Activated CD8-positive, alpha-beta T cell treated with anti-CD3 and anti-CD28 coated beads for 36 hours (primary cell): ENCODE measurements around the gene TRIM27. TPM values are rescaled to one million over a fixed set of nuclear protein-coding genes. Genes with fewer than 3 reads are reported as not detected.
A peak's percentile ranks its signal among the peaks of the same experiment; 100 is the strongest.
"Not testable (repeated sequence)": the region's sequence is repeated elsewhere in the genome, so short reads cannot be mapped to it uniquely, and the experiment has no call there.

Experiments used
- ATAC-seq: fragments of 200-7000 bp; cut with Tn5 transposase; one replicate; pipeline ENCODE4 v1.10.0; 2021; ENCODE audit warnings: mild to moderate bottlenecking, moderate library complexity
- CTCF ChIA-PET: fragments of 350-600 bp; sonication (Branson Sonifier 250); formaldehyde crosslinking; loops from one replicate; lab custom pipeline; 2021; ENCODE audit warnings: antibody characterized with exemption; lab: Charles Lee
- POLR2A ChIA-PET: fragments of 350-600 bp; sonication (Branson Sonifier 250); formaldehyde crosslinking; loops from one replicate; lab custom pipeline; 2021; ENCODE audit warnings: antibody characterized with exemption; lab: Charles Lee
- DNase-seq: peaks from one replicate; pipeline ENCODE4 v3.0.0-alpha.2; 2020
- H3K27ac Mint-ChIP-seq: one replicate; pipeline ENCODE4 v1.8.0; 2021; ENCODE audit warnings: mild to moderate bottlenecking, mixed read lengths
- H3K27me3 Mint-ChIP-seq: one replicate; pipeline ENCODE4 v1.8.0; 2021; ENCODE audit warnings: mixed read lengths
- H3K36me3 Mint-ChIP-seq: one replicate; pipeline ENCODE4 v1.8.0; 2021; ENCODE audit warnings: low read depth, mixed read lengths
- H3K4me1 Mint-ChIP-seq: one replicate; pipeline ENCODE4 v1.8.0; 2021; ENCODE audit warnings: low read depth, mixed read lengths
- H3K4me3 Mint-ChIP-seq: one replicate; pipeline ENCODE4 v1.8.0; 2021; ENCODE audit warnings: mild to moderate bottlenecking, moderate library complexity, mixed read lengths
- H3K9me3 Mint-ChIP-seq: one replicate; pipeline ENCODE4 v1.8.0; 2021; ENCODE audit warnings: mixed read lengths
- intact Hi-C: fragments of 100-400 bp; cut with micrococcal nuclease; formaldehyde crosslinking; loops from one replicate; pipeline ENCODE4 v1.10.0; 2022
- total RNA-seq, 2 experiments: library from RNA; stranded (reverse); gene quantifications; one replicate each; pipeline ENCODE4 v1.2.3, GENCODE V29; 2021
- TF ChIP-seq, protein P1 (sequence below): fragments of 200-600 bp; IDR thresholded peaks from one replicate; pipeline ENCODE4 v1.8.0; 2022; ENCODE audit warnings: antibody characterized with exemption, mild to moderate bottlenecking

The TRIM27 gene
- total RNA-seq, 2 experiments from 2014 or later: 45.6 to 46.4 TPM

DNA sequence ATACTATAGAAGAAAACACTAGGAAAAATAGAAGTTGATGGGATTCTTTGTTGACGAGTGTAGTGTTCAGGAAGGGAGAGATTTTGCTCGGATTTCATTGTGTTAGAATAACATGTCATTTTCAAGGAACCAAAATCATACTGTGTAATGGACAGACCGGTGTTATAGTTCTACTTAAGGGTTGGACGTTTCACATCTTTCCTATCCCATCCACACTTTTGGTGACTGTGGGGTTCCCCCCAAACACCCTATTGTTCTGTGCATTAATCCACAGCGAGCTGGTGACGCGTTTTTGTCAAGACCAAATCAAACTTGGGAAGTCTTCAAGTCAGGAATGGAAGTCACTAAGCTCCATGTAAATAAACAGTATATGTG is 43.3 kb downstream of the TRIM27 start:
- peaks cover 3% of the 10 kb centered on the region for H3K36me3 Mint-ChIP-seq
- no peak for DNase-seq
- peaks cover 1% of the 10 kb centered on the region for H3K27me3 Mint-ChIP-seq
- peak overlapping the region; percentile 77 for H3K27ac Mint-ChIP-seq
- intact Hi-C loops: no loop called here
- ChIA-PET POLR2A (interaction anchor here (0.7 to 9.2 kb wide), 2 partner anchors 15 to 38 kb away, joined by 3 to 62 read pairs; no protein-coding TSS in a partner anchor), CTCF (interaction anchor here (2.0 to 2.4 kb wide), 2 partner anchors 43 to 135 kb away, joined by 6 to 11 read pairs; no protein-coding TSS in a partner anchor)
- TF ChIP-seq, protein P1, sequence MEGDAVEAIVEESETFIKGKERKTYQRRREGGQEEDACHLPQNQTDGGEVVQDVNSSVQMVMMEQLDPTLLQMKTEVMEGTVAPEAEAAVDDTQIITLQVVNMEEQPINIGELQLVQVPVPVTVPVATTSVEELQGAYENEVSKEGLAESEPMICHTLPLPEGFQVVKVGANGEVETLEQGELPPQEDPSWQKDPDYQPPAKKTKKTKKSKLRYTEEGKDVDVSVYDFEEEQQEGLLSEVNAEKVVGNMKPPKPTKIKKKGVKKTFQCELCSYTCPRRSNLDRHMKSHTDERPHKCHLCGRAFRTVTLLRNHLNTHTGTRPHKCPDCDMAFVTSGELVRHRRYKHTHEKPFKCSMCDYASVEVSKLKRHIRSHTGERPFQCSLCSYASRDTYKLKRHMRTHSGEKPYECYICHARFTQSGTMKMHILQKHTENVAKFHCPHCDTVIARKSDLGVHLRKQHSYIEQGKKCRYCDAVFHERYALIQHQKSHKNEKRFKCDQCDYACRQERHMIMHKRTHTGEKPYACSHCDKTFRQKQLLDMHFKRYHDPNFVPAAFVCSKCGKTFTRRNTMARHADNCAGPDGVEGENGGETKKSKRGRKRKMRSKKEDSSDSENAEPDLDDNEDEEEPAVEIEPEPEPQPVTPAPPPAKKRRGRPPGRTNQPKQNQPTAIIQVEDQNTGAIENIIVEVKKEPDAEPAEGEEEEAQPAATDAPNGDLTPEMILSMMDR: no peak
- H3K9me3 Mint-ChIP-seq: peaks cover 3% of the 10 kb centered on the region
- H3K4me1 Mint-ChIP-seq: peaks cover 39% of the 10 kb centered on the region
- peak overlapping the region; percentile 81 for H3K4me3 Mint-ChIP-seq
- ATAC-seq: no peak

DNA sequence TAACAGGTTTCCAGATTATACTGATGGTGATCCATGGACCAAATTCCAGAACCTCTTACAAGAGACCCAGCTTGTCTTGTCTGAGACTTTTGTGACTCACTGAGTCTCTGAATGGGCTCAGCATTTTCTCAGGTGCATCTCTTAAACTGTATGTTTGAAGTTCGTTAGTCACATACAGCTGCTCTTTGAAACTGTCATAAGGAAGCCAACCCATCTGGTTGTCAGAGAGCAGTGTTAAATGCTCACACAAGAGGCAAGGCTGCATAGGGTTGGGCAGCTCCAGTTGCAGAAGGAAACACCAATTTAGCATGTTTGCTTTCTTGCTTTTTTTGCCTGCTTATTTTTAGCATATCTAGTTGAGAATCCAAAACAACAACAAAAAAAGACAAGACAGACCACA is 47.1 kb downstream of the TRIM27 start:
- intact Hi-C loops: no loop called here
- Mint-ChIP-seq H3K27ac (no peak overlapping the region), H3K36me3 (peaks cover 3% of the 10 kb centered on the region), H3K27me3 (peaks cover 1% of the 10 kb centered on the region), H3K4me1 (peaks cover 15% of the 10 kb centered on the region), H3K9me3 (peaks cover 3% of the 10 kb centered on the region), H3K4me3 (no peak overlapping the region)
- DNase-seq (no peak), ATAC-seq (peak; percentile 53)
- TF ChIP-seq, protein P1: no peak
- ChIA-PET CTCF (interaction anchor here (1.1 to 1.4 kb wide), 2 partner anchors 11 to 45 kb away, joined by 3 read pairs; no protein-coding TSS in a partner anchor), POLR2A (no interaction called here)

- ChIA-PET CTCF (interaction anchor here (1.0 to 1.4 kb wide), 2 partner anchors 9 to 19 kb away, joined by 3 to 5 read pairs; no protein-coding TSS in a partner anchor), POLR2A (interaction anchor here (1.1 to 1.7 kb wide), 2 partner anchors 9 kb away, joined by 6 to 7 read pairs; no protein-coding TSS in a partner anchor)
- no peak overlapping the region for H3K4me3 Mint-ChIP-seq
- TF ChIP-seq, protein P1: no peak
- H3K9me3 Mint-ChIP-seq: no peaks in the 10 kb centered on the region
- H3K4me1 Mint-ChIP-seq: peaks cover 4% of the 10 kb centered on the region
- H3K27me3 Mint-ChIP-seq: no peaks in the 10 kb centered on the region
- DNase-seq: no peak
- no peaks in the 10 kb centered on the region for H3K36me3 Mint-ChIP-seq
- no peak for ATAC-seq
- H3K27ac Mint-ChIP-seq: no peak overlapping the region
- intact Hi-C loops: no loop called here
These were observed 48.5 kb downstream of the TRIM27 start for GRCh38 chr6:28875191-28875747.

DNA sequence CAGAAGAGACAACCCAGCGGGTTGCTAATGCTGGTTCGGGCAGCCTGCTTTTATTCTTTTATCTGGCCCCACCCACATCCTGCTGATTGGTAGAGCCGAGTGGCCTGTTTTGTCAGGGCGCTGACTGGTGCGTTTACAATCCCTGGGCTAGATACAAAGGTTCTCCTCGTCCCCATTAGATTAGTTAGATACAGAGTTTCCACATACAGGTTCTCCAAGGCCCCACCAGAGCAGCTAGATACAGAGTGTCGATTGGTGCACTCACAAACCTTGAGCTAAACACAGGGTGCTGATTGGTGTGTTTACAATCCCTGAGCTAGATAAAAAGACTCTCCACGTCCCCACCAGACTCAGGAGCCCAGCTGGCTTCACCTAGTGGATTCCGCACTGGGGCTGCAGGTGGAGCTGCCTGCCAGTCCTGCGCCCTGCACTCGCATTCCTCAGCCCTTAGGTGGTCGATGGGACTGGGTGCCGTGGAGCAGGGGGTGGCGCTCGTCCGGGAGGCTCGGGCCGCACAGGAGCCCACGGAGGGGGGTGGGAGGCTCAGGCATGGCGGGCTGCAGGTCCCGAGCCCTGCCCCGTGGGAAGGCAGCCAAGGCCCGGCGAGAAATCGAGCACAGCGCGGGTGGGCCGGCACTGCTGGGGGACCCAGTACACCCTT is 51.5 kb downstream of the TRIM27 start:
- not testable (repeated sequence) for ATAC-seq

GRCh38 chr6:28871335-28872156 is 52.2 kb downstream of the TRIM27 start:
- CTCF ChIA-PET: no interaction called here
- H3K36me3 Mint-ChIP-seq: no peaks in the 10 kb centered on the region
- intact Hi-C loops: no loop called here

More for the DNA sequence above, 51.5 kb downstream of the TRIM27 start:
- intact Hi-C loops, CTCF ChIA-PET, H3K27ac Mint-ChIP-seq, DNase-seq, H3K9me3 Mint-ChIP-seq, H3K4me1 Mint-ChIP-seq, H3K36me3 Mint-ChIP-seq, H3K4me3 Mint-ChIP-seq, H3K27me3 Mint-ChIP-seq: not testable (repeated sequence)
- POLR2A ChIA-PET: interaction anchor here (0.7 to 1.0 kb wide), 2 partner anchors 12 to 446 kb away, joined by 3 to 5 read pairs; no protein-coding TSS in a partner anchor

More at GRCh38 chr6:28871335-28872156, 52.2 kb downstream of the TRIM27 start:
- DNase-seq: no peak
- Mint-ChIP-seq H3K27ac (no peak overlapping the region), H3K9me3 (no peaks in the 10 kb centered on the region), H3K4me3 (no peak overlapping the region), H3K27me3 (no peaks in the 10 kb centered on the region), H3K4me1 (peaks cover 4% of the 10 kb centered on the region)
- TF ChIP-seq, protein P1: no peak
- ATAC-seq: no peak
- POLR2A ChIA-PET: interaction anchor here (1.0 to 1.6 kb wide), 2 partner anchors 13 to 152 kb away, joined by 3 to 5 read pairs; no protein-coding TSS in a partner anchor
